BLaER1 (cell line): ENCODE results near the gene PLEKHJ1.

Experiments used
- H3K27ac ChIP-seq: shearing (Covaris generic); formaldehyde crosslinking; 2 replicates; pipeline ENCODE4 v1.8.1; 2022
- H3K27me3 ChIP-seq: shearing (Covaris generic); formaldehyde crosslinking; 2 replicates; pipeline ENCODE4 v1.8.1; 2022
- H3K36me3 ChIP-seq: shearing (Covaris generic); formaldehyde crosslinking; 2 replicates; pipeline ENCODE4 v1.8.1; 2022
- H3K4me1 ChIP-seq: shearing (Covaris generic); formaldehyde crosslinking; 2 replicates; pipeline ENCODE4 v1.8.1; 2022
- H3K4me2 ChIP-seq: shearing (Covaris generic); formaldehyde crosslinking; 2 replicates; pipeline ENCODE4 v1.8.1; 2022
- H3K4me3 ChIP-seq: shearing (Covaris generic); formaldehyde crosslinking; 2 replicates; pipeline ENCODE4 v1.8.1; 2022
- H3K9ac ChIP-seq: shearing (Covaris generic); formaldehyde crosslinking; 2 replicates; pipeline ENCODE4 v1.8.1; 2022
- H3K9me3 ChIP-seq: shearing (Covaris generic); formaldehyde crosslinking; 2 replicates; pipeline ENCODE4 v1.8.1; 2022
- H4K20me1 ChIP-seq: shearing (Covaris generic); formaldehyde crosslinking; 2 replicates; pipeline ENCODE4 v1.8.1; 2022
- Cebpa-rat ChIP-seq: shearing (Covaris generic); IDR thresholded peaks from 2 replicates; pipeline ENCODE4 v1.8.1; 2022

PLEKHJ1 gene

DNA sequence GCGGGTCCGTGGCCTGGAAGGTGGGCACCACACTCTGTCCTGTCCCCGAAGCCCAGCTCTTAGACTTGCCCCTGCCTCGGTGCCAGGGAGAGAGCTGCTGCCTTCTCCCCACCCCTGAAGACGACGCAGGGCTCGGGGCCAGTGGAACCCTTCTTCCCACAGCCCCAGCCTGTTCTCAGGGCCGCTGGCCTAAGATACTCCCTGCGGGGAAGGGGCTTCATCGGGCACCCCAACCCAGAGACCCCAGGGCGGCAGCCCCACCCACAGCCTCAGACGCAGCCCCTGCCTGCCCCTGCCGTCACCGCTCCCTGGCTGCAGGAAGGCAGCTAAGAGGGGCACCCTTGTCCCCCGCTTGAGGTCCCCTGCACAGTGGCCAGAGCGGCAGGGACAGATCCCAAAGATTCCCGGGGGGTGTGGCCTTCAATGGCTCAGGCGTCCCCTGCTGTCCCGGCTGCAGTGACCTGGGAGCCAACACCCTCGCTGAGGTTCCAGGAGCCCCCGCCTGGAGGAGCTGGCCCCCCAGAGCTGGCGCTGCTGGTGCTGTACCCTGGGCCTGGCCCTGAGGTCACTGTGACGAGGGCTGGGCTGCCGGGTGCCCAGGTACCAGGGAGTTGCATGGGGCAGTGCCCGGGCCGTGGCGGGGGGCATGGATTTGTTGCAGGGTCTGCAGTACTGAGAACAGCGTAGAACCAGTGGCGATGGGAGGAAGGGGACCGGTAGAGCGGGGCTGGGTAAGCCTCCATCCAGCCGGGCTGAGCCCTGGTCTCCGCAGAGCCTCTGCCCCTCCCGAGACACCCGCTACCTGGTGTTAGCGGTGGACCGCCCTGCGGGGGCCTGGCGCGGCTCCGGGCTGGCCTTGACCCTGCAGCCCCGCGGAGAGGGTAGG lies 14.0 kb upstream of the PLEKHJ1 start:
- Histone ChIP-seq H4K20me1 (peaks cover 91% of the 10 kb centered on the region), H3K27ac (no peak overlapping the region), H3K9me3 (no peaks in the 10 kb centered on the region), H3K4me2 (no peak overlapping the region), H3K36me3 (peaks cover 50% of the 10 kb centered on the region), H3K27me3 (peaks cover 65% of the 10 kb centered on the region), H3K4me3 (no peak overlapping the region), H3K4me1 (peaks cover 45% of the 10 kb centered on the region), H3K9ac (no peak overlapping the region)
- TF ChIP-seq Cebpa-rat = no peak

GRCh38 chr19:2249010-2249866 lies 13.1 kb upstream of the PLEKHJ1 start, which contains the start of gene AMH:
TSS of gene AMH (plus strand) at chr19:2249323. CDS start at chr19:2249333, 10 bp downstream.
- H3K9ac ChIP-seq = no peak within 1 kb of the TSS
- no peak for TF ChIP-seq Cebpa-rat
- no peak within 1 kb of the TSS for H3K4me3 ChIP-seq
- H3K36me3 ChIP-seq = peaks cover 58% of the 10 kb centered on the region
- H3K4me2 ChIP-seq = no peak within 1 kb of the TSS
- H4K20me1 ChIP-seq = peaks cover 100% of the 10 kb centered on the region
- no peaks in the 10 kb centered on the region for H3K9me3 ChIP-seq
- peaks cover 56% of the 10 kb centered on the region for H3K27me3 ChIP-seq
- no peak within 1 kb of the TSS for H3K27ac ChIP-seq
- H3K4me1 ChIP-seq = peaks cover 36% of the 10 kb centered on the region

GRCh38 chr19:2248136-2249009 lies 12.2 kb upstream of the PLEKHJ1 start:
- Histone ChIP-seq H3K4me3 (no peak overlapping the region), H3K9ac (no peak overlapping the region), H3K4me1 (peaks cover 33% of the 10 kb centered on the region), H3K9me3 (no peaks in the 10 kb centered on the region), H3K27me3 (peaks cover 48% of the 10 kb centered on the region), H4K20me1 (peaks cover 100% of the 10 kb centered on the region), H3K27ac (no peak overlapping the region), H3K4me2 (no peak overlapping the region), H3K36me3 (peaks cover 67% of the 10 kb centered on the region)
- TF ChIP-seq Cebpa-rat = no peak

DNA sequence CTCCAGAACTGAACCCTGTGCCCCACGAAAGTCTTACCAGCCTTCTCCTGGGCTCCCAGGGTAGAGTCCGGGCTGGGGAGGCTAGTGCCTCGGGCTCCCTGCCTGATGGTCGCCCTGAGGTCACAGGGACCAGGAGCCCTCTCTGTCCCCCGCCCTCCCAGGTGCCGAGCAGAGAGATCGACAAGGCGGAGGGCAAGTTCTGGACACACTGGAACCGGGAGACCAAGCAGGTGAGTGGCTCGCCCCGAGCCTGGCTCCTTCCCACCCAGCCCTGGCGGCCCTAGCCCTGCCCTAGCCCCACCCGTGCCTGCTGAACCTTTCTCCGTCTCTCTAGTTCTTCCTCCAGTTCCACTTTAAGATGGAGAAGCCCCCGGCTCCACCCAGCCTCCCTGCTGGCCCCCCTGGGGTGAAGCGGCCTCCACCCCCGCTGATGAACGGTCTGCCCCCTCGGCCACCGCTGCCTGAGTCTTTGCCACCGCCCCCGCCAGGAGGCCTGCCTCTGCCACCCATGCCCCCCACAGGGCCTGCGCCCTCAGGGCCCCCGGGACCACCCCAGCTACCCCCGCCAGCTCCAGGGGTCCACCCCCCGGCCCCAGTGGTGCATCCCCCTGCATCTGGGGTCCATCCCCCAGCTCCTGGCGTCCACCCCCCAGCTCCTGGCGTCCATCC lies 11.4 kb upstream of the PLEKHJ1 start:
- H3K4me1 ChIP-seq = peaks cover 33% of the 10 kb centered on the region
- no peak overlapping the region for H3K9ac ChIP-seq
- H3K4me3 ChIP-seq = no peak overlapping the region
- H3K9me3 ChIP-seq = no peaks in the 10 kb centered on the region
- no peak overlapping the region for H3K4me2 ChIP-seq
- H3K27ac ChIP-seq = no peak overlapping the region
- no peak for TF ChIP-seq Cebpa-rat
- peaks cover 100% of the 10 kb centered on the region for H4K20me1 ChIP-seq
- peaks cover 75% of the 10 kb centered on the region for H3K36me3 ChIP-seq
- H3K27me3 ChIP-seq = peaks cover 40% of the 10 kb centered on the region

DNA sequence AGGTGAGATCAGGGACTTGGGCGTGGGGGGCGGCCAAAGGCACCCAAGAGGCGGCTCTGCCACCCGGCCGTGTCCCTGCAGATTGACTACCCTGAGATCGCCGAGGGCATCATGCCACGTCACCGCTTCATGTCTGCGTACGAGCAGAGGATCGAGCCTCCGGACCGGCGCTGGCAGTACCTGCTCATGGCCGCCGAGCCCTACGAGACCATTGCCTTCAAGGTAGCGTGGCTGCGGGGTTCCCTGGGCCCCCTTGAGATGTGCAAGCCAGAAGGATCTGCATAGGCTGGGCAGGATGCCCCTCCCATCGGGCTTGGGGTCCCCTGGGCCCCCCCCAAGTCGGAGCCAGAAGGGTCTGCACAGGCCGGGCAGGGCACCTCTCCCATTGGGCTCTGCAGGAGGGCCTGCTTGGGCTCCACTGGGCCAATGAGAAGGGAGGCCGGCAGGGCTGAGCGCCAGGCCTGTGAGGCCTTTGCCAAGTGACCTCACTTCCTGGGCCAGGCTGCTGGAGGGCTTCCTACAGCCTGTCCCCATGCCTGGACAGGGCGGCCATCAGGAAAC lies 10.8 kb upstream of the PLEKHJ1 start:
- H3K27me3 ChIP-seq = peaks cover 33% of the 10 kb centered on the region
- H3K36me3 ChIP-seq = peaks cover 82% of the 10 kb centered on the region
- H3K4me2 ChIP-seq = no peak overlapping the region
- H4K20me1 ChIP-seq = peaks cover 100% of the 10 kb centered on the region
- no peak for TF ChIP-seq Cebpa-rat
- no peak overlapping the region for H3K9ac ChIP-seq
- peaks cover 33% of the 10 kb centered on the region for H3K4me1 ChIP-seq
- no peaks in the 10 kb centered on the region for H3K9me3 ChIP-seq
- H3K4me3 ChIP-seq = no peak overlapping the region
- H3K27ac ChIP-seq = no peak overlapping the region

- H3K36me3 ChIP-seq = peaks cover 85% of the 10 kb centered on the region
Observed at GRCh38 chr19:2246014-2246620, 10.0 kb upstream of the PLEKHJ1 start.

DNA sequence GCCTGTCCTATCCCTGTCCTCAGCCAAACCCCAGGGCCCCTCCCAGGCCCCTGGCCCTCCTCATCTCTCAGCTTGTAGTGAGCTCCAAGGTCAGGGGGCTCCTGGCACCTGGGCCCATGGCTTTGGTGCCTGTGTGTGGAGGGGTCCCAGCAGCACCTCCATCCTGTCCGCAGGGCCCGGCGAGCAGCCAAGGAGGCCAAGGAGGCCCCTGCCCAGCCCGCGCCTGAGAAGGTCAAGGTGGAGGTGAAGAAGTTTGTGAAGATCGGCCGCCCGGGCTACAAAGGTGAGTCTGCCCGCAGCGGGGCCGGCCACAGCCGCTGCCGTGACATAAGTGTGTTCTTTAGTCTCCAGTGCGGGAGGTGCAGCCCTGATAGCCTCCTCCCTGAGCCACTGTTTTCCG lies 9.1 kb upstream of the PLEKHJ1 start:
- Histone ChIP-seq H3K9me3 (no peaks in the 10 kb centered on the region), H3K4me1 (peaks cover 37% of the 10 kb centered on the region), H3K9ac (no peak overlapping the region), H4K20me1 (peaks cover 100% of the 10 kb centered on the region), H3K4me2 (no peak overlapping the region), H3K27ac (no peak overlapping the region), H3K27me3 (peaks cover 17% of the 10 kb centered on the region), H3K36me3 (peaks cover 92% of the 10 kb centered on the region), H3K4me3 (no peak overlapping the region)
- TF ChIP-seq Cebpa-rat = no peak

More at GRCh38 chr19:2246014-2246620, 10.0 kb upstream of the PLEKHJ1 start:
- Histone ChIP-seq H3K9me3 (no peaks in the 10 kb centered on the region), H3K27me3 (peaks cover 25% of the 10 kb centered on the region), H3K4me3 (no peak overlapping the region), H3K4me1 (peaks cover 33% of the 10 kb centered on the region), H3K4me2 (no peak overlapping the region), H4K20me1 (peaks cover 100% of the 10 kb centered on the region), H3K9ac (no peak overlapping the region), H3K27ac (no peak overlapping the region)
- no peak for TF ChIP-seq Cebpa-rat

- Histone ChIP-seq H3K9ac (no peak overlapping the region), H3K36me3 (peaks cover 89% of the 10 kb centered on the region), H3K4me2 (no peak overlapping the region), H3K27ac (no peak overlapping the region), H3K4me1 (peaks cover 43% of the 10 kb centered on the region), H3K27me3 (peaks cover 9% of the 10 kb centered on the region), H3K9me3 (no peaks in the 10 kb centered on the region), H3K4me3 (no peak overlapping the region), H4K20me1 (peaks cover 100% of the 10 kb centered on the region)
- no peak for TF ChIP-seq Cebpa-rat
Observed at GRCh38 chr19:2244486-2244885, 8.4 kb upstream of the PLEKHJ1 start.
